GOT3 (cell line): ENCODE data around the gene PHC1.
"Not testable (repeated sequence)": the region's sequence is repeated elsewhere in the genome, so short reads cannot be mapped to it uniquely, and the experiment has no call there.

Experiments used
- DNase-seq: peaks from one replicate; lab custom pipeline; 2025; ENCODE audit warnings: mixed read lengths; lab: John Stamatoyannopoulos, UW

PHC1 gene

DNA sequence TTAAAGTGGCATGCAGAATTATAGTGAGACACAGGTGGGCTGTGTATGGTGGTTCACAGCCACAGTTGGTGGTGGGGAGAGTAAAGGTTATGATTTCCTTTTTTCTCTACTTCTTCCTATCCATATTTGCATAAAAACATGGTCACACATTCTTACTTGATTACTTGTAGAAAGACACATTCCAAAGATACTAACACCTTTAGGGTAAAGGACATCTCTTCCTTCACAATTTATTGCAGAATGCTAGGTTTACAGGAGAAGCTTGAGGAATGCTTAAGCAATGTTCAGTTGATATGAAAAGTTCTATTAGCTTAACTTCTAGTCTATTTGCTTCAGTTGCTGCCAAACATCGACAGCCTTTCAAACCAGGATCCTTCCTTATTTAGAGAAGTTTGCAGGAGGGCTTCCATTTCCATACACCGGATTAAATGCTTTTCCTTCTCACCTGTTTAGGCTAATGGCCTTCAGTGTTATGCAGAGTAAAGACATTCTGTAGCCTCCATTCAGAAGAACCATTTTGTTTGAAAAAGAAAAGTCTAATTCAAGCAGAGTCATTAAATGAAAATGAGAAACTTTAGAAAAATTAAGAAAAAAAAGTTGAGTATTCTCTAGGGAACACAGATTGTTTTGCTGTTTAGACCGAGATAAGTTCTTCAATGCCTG lies 2.6 kb upstream of the PHC1 start:
- DNase-seq, result no peak

DNA sequence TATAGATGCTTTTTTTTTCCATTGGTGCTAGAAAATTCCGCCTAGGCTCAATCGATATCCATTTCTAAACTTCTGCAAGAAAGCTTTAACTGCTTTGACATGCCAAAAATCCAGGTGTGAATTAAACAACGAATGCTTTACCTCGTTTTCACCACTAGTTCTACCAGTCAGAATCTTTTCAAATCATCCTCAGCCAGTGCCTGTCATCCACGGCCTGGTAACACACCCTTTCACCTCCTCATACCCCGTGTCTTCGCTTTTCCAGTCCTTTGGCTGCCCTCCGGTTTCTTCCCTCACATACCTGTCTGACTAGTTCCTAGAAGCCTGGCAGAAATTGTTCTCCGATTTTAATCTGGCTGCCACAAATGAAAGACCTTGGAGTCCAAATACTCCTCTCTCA lies 1.4 kb upstream of the PHC1 start:
- DNase-seq, result no peak

DNA sequence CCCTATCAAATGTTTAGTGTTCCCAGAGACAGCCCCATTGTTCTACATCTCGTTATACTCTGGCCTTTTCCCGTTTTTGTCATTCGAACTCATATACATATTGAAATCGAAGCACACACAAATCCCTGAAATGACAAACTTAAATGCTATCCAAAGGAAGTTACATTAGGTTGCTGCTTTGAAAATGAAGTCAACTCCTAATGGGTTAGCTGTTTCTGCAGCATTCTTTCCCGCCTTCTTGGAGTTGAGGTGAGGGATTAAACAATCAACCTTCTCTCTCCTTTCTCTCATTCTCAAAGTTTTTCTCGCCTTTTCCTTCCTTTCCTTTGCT lies 642 bp upstream of the PHC1 start:
- no peak for DNase-seq

GRCh38 chr12:8914716-8915526 lies 612 bp downstream of the PHC1 start:
- DNase-seq, result no peak

- DNase-seq, result no peak
Observed at GRCh38 chr12:8916154-8916553, 1.8 kb downstream of the PHC1 start.

GRCh38 chr12:8917031-8917430 lies 2.7 kb downstream of the PHC1 start:
- no peak for DNase-seq

DNA sequence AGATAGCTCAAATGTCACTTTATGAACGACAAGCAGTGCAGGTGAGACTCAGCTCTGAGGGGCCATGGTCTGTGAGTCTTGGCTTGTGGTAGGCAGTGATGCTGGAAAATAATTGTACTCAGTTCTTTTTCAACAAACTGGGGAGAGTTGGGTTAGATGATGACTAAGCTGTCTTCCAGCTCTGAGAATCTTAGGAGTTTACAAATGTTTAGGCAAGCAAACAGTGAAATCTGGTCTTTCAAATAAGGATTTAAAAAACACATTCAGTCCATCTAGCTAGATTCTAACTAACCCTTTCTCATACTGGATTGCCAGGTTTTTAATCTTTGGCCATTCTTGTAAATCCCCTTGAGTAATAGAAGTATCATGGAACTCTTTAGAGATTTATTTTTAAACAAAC lies 3.4 kb downstream of the PHC1 start:
- no peak for DNase-seq

- DNase-seq, result not testable (repeated sequence)
Observed at GRCh38 chr12:8919643-8920042, 5.3 kb downstream of the PHC1 start.

DNA sequence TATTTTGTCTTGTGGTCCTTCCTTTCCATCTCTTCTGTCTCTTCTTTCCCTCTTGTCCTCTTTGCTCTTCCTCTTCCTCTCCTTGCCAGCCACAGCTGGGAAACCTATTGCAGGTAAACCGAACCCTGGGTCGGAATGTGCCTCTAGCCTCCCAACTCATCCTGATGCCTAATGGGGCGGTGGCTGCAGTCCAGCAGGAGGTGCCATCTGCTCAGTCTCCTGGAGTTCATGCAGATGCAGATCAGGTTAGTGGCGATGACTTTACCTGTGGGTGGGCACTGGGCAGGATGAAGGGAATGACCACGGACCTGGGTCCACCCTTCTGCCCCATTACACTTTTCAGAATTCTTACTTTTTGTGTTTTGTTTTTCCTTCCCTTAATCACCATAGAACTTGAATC lies 8.2 kb downstream of the PHC1 start:
- DNase-seq, result no peak

DNA sequence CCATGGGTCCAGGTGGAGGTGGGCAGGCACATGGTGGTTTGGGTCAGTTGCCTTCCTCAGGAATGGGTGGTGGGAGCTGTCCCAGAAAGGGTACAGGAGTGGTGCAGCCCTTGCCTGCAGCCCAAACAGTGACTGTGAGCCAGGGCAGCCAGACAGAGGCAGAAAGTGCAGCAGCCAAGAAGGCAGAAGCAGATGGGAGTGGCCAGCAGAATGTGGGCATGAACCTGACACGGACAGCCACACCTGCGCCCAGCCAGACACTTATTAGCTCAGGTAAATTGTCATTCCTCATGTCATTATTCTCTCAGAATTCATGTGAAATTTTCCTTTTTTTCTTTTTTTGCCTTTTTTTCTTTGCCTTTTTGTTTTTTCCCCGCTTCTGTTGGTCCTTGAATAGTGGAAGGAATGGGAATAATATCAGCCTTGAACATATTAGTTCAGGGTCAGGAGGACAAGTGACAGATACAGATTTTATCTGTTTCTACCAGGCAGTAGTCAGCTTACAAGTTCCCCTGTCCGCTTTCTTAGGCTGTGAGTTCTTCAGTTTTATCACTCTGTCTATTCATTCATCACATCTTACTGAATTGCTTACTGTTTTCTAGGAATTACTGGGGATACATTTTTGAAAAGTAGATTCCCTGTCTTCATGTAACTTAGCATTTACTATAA lies 16.5 kb downstream of the PHC1 start:
- not testable (repeated sequence) for DNase-seq

DNA sequence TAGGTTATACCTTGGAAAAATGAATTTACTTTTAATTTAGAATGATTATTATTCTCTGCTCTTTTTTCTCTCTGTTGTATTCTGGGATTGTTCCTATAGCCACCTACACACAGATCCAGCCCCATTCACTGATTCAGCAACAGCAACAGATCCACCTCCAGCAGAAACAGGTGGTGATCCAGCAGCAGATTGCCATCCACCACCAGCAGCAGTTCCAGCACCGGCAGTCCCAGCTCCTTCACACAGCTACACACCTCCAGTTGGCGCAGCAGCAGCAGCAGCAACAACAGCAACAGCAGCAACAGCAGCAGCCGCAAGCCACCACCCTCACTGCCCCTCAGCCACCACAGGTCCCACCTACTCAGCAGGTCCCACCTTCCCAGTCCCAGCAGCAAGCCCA lies 18.2 kb downstream of the PHC1 start:
- not testable (repeated sequence) for DNase-seq

- not testable (repeated sequence) for DNase-seq
Observed at GRCh38 chr12:8934080-8934479, 19.8 kb downstream of the PHC1 start.

DNA sequence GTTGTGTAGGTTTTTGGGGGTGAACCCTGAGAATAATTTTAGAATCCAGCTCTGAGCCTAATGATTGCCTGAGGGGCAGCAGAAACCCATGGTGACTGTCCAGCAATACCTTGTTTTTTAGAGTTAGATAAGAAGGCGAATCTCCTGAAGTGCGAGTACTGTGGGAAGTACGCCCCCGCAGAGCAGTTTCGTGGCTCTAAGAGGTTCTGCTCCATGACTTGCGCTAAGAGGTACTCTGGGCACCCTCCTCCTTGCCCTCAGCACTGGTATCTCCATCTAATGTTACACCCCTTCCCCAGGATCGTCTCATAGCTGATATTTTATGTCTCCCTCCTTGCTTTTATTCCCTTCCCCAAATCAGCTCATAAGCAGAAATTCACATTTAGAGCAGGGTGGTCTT lies 22.4 kb downstream of the PHC1 start:
- DNase-seq, result no peak

DNA sequence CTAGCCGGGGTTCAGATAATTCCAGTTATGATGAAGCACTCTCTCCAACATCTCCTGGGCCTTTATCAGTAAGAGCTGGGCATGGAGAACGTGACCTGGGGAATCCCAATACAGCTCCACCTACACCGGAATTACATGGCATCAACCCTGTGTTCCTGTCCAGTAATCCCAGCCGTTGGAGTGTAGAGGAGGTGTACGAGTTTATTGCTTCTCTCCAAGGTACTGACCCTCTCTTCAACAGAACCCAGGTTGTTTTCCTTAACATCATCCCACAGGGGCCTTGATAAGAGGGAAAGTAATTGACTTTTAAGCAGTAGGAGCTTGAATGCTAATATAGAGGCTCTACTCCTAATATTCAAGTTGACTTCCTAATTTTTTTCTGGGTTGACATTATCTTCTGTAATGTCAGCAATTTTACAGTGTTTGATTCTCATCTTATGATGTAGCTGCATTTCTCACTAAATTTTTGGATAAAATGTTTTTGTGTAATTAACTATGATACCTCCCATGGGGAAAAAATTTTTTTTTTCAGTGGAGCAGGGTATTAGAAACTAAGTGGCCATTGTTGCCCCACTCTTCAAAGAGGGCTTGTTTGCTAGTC lies 23.6 kb downstream of the PHC1 start:
- DNase-seq, result not testable (repeated sequence)

- no peak for DNase-seq
Observed at GRCh38 chr12:8941691-8942478, 27.6 kb downstream of the PHC1 start.

DNA sequence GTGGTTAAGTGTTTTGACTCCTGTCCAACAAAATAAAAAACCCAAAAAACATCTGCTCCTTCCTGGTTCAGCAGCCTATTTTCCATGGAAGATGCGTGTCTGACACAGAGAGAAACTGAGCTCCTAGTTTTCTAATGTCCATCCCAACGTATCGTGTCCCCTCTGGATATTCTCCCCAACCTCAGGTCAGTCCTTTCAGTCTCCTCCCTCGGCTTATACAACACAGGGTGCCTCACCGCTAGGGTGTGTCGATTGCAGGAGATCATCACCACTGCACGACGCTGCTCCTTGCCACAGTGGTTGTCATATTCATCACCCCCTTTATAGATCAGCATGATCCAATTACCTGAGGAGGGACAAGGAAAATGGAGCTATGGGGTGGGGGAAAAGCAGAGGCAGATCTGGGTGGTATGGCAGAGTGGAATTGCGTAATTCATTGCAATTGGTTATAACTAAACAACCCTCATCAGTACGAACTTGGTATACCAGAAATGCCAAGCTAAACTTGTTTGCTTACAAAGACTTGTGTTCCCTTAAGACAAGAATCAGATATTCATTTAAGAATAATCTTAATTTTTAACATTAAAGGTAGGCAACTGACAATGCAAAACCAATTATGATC lies 29.4 kb downstream of the PHC1 start:
- DNase-seq, result no peak

- DNase-seq, result no peak
Observed at GRCh38 chr12:8946733-8947132, 32.4 kb downstream of the PHC1 start.

DNA sequence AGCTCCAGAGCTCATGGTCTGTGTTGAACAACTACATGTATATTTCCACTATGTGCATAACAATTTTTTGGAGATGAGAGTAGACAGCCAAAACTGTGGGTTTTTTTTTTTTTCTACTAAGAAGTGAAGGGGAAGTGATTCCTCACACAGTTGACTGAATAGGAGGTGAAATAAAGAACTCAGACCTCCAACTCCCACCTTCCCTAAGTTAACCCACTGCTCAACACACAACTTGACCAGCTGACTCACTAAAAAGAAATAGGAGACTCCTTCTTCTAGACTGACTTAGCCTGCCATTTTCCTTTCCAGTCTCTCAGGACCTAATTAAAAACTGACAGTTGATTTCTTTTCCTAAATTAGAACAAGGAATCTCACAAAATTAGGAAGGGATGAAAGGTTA lies 33.4 kb downstream of the PHC1 start:
- no peak for DNase-seq

GRCh38 chr12:8948701-8949341 lies 34.5 kb downstream of the PHC1 start:
- DNase-seq, result no peak

DNA sequence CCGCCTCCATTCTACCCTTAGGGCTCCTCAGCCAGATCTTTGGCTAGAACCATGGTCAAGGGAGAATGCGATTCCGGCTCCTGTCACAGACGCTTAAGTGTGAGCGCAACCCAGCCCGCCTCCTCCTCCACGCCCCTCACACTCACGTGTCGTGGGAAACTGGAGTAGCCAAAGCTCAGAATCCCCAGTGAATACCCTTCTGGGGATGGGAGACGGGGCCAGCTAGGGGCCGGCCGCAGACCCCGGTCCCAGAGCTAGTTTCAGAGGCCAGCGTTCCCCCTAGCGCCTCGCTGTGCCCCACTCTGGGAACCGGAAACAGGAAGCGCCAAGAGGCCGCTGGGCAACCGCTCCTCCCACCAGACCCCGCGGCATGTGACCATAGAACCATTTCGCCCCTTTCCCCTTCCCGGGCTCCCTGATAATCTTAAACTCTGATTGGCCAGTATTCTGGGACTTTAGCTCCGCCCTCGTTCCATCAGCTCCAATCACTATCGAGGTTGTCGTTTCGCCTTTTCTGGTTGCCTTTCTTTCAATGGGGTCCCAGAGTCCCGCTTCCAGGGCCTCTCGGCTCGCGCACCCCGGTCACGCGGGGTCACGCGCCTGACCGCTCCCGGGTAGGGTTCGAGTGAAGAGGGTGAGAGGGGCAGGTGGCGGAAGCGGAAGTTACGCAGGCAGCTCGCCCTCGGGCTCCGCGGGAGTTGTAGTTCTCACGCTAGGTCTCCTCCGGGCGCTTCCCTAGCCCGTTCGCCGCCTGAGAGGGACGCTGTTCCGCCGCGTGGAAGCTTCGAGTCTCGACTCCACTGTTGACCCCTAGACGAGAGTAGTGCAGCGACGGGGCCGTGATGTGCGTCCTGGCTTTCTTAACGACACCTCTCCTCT lies 35.3 kb downstream of the PHC1 start, which contains the start of gene M6PR:
TSS of gene M6PR (minus strand) at position 304 of the 879 bp plus-strand sequence. CDS start 3,241 bp downstream, outside the sequence.
- DNase-seq, result peak; percentile 94
